Large intestine (tissue), 3 donors: ENCODE measurements around the gene SDK2. TPM values are rescaled to one million over a fixed set of nuclear protein-coding genes. Genes with fewer than 3 reads are reported as not detected.

Source experiments
- DNase-seq, 2 donors: peaks; one replicate each; pipeline versions ENCODE4 v3.0.0 to v3.0.0-alpha.2; 2013
- H3K27ac ChIP-seq: one replicate; pipeline ENCODE4 v1.5.1; 2013; ENCODE audit warnings: low read length
- H3K27me3 ChIP-seq: 2 replicates; pipeline ENCODE4 v1.6.1; 2013; ENCODE audit warnings: low read length; ENCODE audit not compliant: control insufficient read depth, insufficient read depth
- H3K36me3 ChIP-seq: 2 replicates; pipeline ENCODE4 v1.6.1; 2013; ENCODE audit warnings: low read length; ENCODE audit not compliant: control insufficient read depth, insufficient read depth
- H3K4me1 ChIP-seq: one replicate; pipeline ENCODE4 v1.6.1; 2013; ENCODE audit warnings: low read length; ENCODE audit not compliant: control insufficient read depth, insufficient read depth
- H3K4me3 ChIP-seq: one replicate; pipeline ENCODE4 v1.5.1; 2013; ENCODE audit warnings: low read length
- H3K9me3 ChIP-seq: one replicate; pipeline ENCODE4 v1.6.1; 2013; ENCODE audit warnings: mild to moderate bottlenecking, low read depth, low read length, moderate library complexity; ENCODE audit not compliant: control insufficient read depth
- WGBS: methylation state at CpG from one replicate; pipeline ENCODE4 v1.1.5; 2013; ENCODE audit warnings: low lambda C conversion rate; ENCODE audit not compliant: insufficient coverage; 5-methylcytosine and 5-hydroxymethylcytosine counted together
- polyA plus RNA-seq: library from polyadenylated mRNA; unstranded; fragments of 120-200 nt; gene quantifications from one replicate; pipeline ENCODE4 v1.2.1, GENCODE V29; 2013

Gene SDK2
- polyA plus RNA-seq, 1 donor: 0.94 TPM

- Histone ChIP-seq H3K27ac (no peak overlapping the region), H3K36me3 (no peaks in the 10 kb centered on the region), H3K4me1 (no peaks in the 10 kb centered on the region), H3K27me3 (peaks cover 5% of the 10 kb centered on the region), H3K9me3 (peaks cover 3% of the 10 kb centered on the region), H3K4me3 (no peak overlapping the region)
- 80% methylated on average over 1 of the region's 4 CpGs for WGBS
- DNase-seq: no peak
Measured at GRCh38 chr17:73679476-73679875, 35.2 kb upstream of the SDK2 start.

- H3K4me3 ChIP-seq: no peak overlapping the region
Measured at GRCh38 chr17:73678999-73679398, 34.8 kb upstream of the SDK2 start.

GRCh38 chr17:73669771-73670170, 25.5 kb upstream of the SDK2 start:
- no peak for DNase-seq
- Histone ChIP-seq H3K36me3 (no peaks in the 10 kb centered on the region), H3K27ac (no peak overlapping the region), H3K4me3 (no peak overlapping the region), H3K4me1 (no peaks in the 10 kb centered on the region), H3K9me3 (no peaks in the 10 kb centered on the region), H3K27me3 (peaks cover 9% of the 10 kb centered on the region)
- WGBS: 60% methylated on average over 1 of the region's 3 CpGs

More at GRCh38 chr17:73678999-73679398, 34.8 kb upstream of the SDK2 start:
- H3K27ac ChIP-seq: no peak overlapping the region
- no peaks in the 10 kb centered on the region for H3K4me1 ChIP-seq
- H3K27me3 ChIP-seq: peaks cover 5% of the 10 kb centered on the region
- H3K36me3 ChIP-seq: no peaks in the 10 kb centered on the region
- no peak for DNase-seq
- H3K9me3 ChIP-seq: peaks cover 3% of the 10 kb centered on the region
- WGBS: 63% methylated on average over 6 of the region's 7 CpGs

- no peak overlapping the region for H3K4me3 ChIP-seq
- H3K27me3 ChIP-seq: peaks cover 20% of the 10 kb centered on the region
- DNase-seq: no peak
- H3K4me1 ChIP-seq: no peaks in the 10 kb centered on the region
- no peaks in the 10 kb centered on the region for H3K36me3 ChIP-seq
- H3K9me3 ChIP-seq: no peaks in the 10 kb centered on the region
- no peak overlapping the region for H3K27ac ChIP-seq
- whole genome bisulfite sequencing: 75% methylated on average over 4 of the region's 9 CpGs
Measured at GRCh38 chr17:73667181-73667959, 23.1 kb upstream of the SDK2 start.

GRCh38 chr17:73663614-73664013, 19.4 kb upstream of the SDK2 start:
- no CpG with 5 or more reads among the region's 1 CpG for WGBS
- Histone ChIP-seq H3K4me3 (no peak overlapping the region), H3K27me3 (peaks cover 20% of the 10 kb centered on the region), H3K4me1 (no peaks in the 10 kb centered on the region), H3K36me3 (no peaks in the 10 kb centered on the region), H3K27ac (no peak overlapping the region), H3K9me3 (no peaks in the 10 kb centered on the region)
- no peak for DNase-seq

- H3K4me1 ChIP-seq: no peaks in the 10 kb centered on the region
- WGBS: 100% methylated on average over 1 of the region's 5 CpGs
Measured at GRCh38 chr17:73660366-73660765, 16.1 kb upstream of the SDK2 start.

GRCh38 chr17:73658821-73659515, 14.7 kb upstream of the SDK2 start:
- DNase-seq: no peak
- no peak overlapping the region for H3K27ac ChIP-seq
- WGBS: 20% methylated on average over 1 of the region's 12 CpGs
- no peaks in the 10 kb centered on the region for H3K4me1 ChIP-seq
- H3K36me3 ChIP-seq: no peaks in the 10 kb centered on the region
- H3K27me3 ChIP-seq: peaks cover 10% of the 10 kb centered on the region
- no peak overlapping the region for H3K4me3 ChIP-seq
- no peaks in the 10 kb centered on the region for H3K9me3 ChIP-seq

More at GRCh38 chr17:73660366-73660765, 16.1 kb upstream of the SDK2 start:
- H3K27ac ChIP-seq: no peak overlapping the region
- no peaks in the 10 kb centered on the region for H3K36me3 ChIP-seq
- no peak for DNase-seq
- H3K4me3 ChIP-seq: no peak overlapping the region
- H3K9me3 ChIP-seq: no peaks in the 10 kb centered on the region
- H3K27me3 ChIP-seq: peaks cover 19% of the 10 kb centered on the region

- Histone ChIP-seq H3K4me1 (no peaks in the 10 kb centered on the region), H3K36me3 (no peaks in the 10 kb centered on the region), H3K27ac (no peak overlapping the region), H3K27me3 (peaks cover 4% of the 10 kb centered on the region), H3K9me3 (no peaks in the 10 kb centered on the region), H3K4me3 (no peak overlapping the region)
- WGBS: 17% methylated on average over 1 of the region's 11 CpGs
- peak; percentile 38 to 44 for DNase-seq
Measured at GRCh38 chr17:73657473-73658116, 13.3 kb upstream of the SDK2 start.

GRCh38 chr17:73654241-73654640, 10.0 kb upstream of the SDK2 start:
- WGBS: 100% methylated on average over 2 of the region's 5 CpGs
- no peak overlapping the region for H3K4me3 ChIP-seq
- no peak for DNase-seq
- no peaks in the 10 kb centered on the region for H3K4me1 ChIP-seq
- no peaks in the 10 kb centered on the region for H3K36me3 ChIP-seq
- H3K27me3 ChIP-seq: peaks cover 17% of the 10 kb centered on the region
- no peak overlapping the region for H3K27ac ChIP-seq
- H3K9me3 ChIP-seq: no peaks in the 10 kb centered on the region

GRCh38 chr17:73653810-73654209, 9.6 kb upstream of the SDK2 start:
- 83% methylated on average over 1 of the region's 1 CpG for WGBS
- DNase-seq: no peak
- Histone ChIP-seq H3K27ac (no peak overlapping the region), H3K36me3 (no peaks in the 10 kb centered on the region), H3K4me3 (no peak overlapping the region), H3K9me3 (no peaks in the 10 kb centered on the region), H3K27me3 (peaks cover 19% of the 10 kb centered on the region), H3K4me1 (no peaks in the 10 kb centered on the region)
